ENCODE data around the gene SLC25A26. TPM values are rescaled to one million over a fixed set of nuclear protein-coding genes. Genes with fewer than 3 reads are reported as not detected.

Gene SLC25A26
- total RNA-seq, 1 donor from 2014 or later, result 18.0 TPM

- no peak for ATAC-seq
- peaks cover 100% of the 10 kb centered on the region for H3K36me3 ChIP-seq
- no peak for TF ChIP-seq CTCF (IDR thresholded peaks at IDR 0.05)
- intact Hi-C loops (cut with DNase I), result no loop called here
- no peak overlapping the region for H3K4me3 ChIP-seq
- no peak overlapping the region for H3K27ac ChIP-seq
- no peaks in the 10 kb centered on the region for H3K9me3 ChIP-seq
- DNase-seq, result no peak
- H3K27me3 ChIP-seq, result no peaks in the 10 kb centered on the region
- no peaks in the 10 kb centered on the region for H3K4me1 ChIP-seq
Observed at GRCh38 chr3:66382142-66382541, 161.3 kb downstream of the SLC25A26 start.

- no peak for ATAC-seq
- DNase-seq, result no peak
- H3K27ac ChIP-seq, result no peak overlapping the region
Observed at GRCh38 chr3:66383023-66383422, 162.2 kb downstream of the SLC25A26 start.

GRCh38 chr3:66383998-66384745, 163.4 kb downstream of the SLC25A26 start:
- no peaks in the 10 kb centered on the region for H3K4me1 ChIP-seq
- DNase-seq, result no peak
- ATAC-seq, result no peak
- peaks cover 86% of the 10 kb centered on the region for H3K36me3 ChIP-seq
- no peak overlapping the region for H3K27ac ChIP-seq
- H3K9me3 ChIP-seq, result no peaks in the 10 kb centered on the region
- intact Hi-C loops (cut with DNase I), result no loop called here
- no peak for TF ChIP-seq CTCF (IDR thresholded peaks at IDR 0.05)
- H3K27me3 ChIP-seq, result no peaks in the 10 kb centered on the region
- no peak overlapping the region for H3K4me3 ChIP-seq

More at GRCh38 chr3:66383023-66383422, 162.2 kb downstream of the SLC25A26 start:
- Histone ChIP-seq H3K4me1 (no peaks in the 10 kb centered on the region), H3K4me3 (no peak overlapping the region), H3K36me3 (peaks cover 97% of the 10 kb centered on the region), H3K9me3 (no peaks in the 10 kb centered on the region), H3K27me3 (no peaks in the 10 kb centered on the region)
- no peak for TF ChIP-seq CTCF (IDR thresholded peaks at IDR 0.05)
- intact Hi-C loops (cut with DNase I), result no loop called here

GRCh38 chr3:66385066-66385465, 164.3 kb downstream of the SLC25A26 start:
- Histone ChIP-seq H3K9me3 (no peaks in the 10 kb centered on the region), H3K27me3 (no peaks in the 10 kb centered on the region), H3K36me3 (peaks cover 82% of the 10 kb centered on the region), H3K4me3 (no peak overlapping the region), H3K27ac (no peak overlapping the region), H3K4me1 (no peaks in the 10 kb centered on the region)
- no peak for ATAC-seq
- intact Hi-C loops (cut with DNase I), result no loop called here
- TF ChIP-seq CTCF (IDR thresholded peaks at IDR 0.05), result no peak
- no peak for DNase-seq

- DNase-seq, result no peak
- Histone ChIP-seq H3K4me3 (no peak overlapping the region), H3K27ac (no peak overlapping the region), H3K9me3 (no peaks in the 10 kb centered on the region), H3K27me3 (no peaks in the 10 kb centered on the region), H3K36me3 (peaks cover 70% of the 10 kb centered on the region), H3K4me1 (no peaks in the 10 kb centered on the region)
- intact Hi-C loops (cut with DNase I), result no loop called here
- ATAC-seq, result no peak
- no peak for TF ChIP-seq CTCF (IDR thresholded peaks at IDR 0.05)
Observed at GRCh38 chr3:66386011-66386924, 165.5 kb downstream of the SLC25A26 start.
